Prostate gland (tissue), 2 donors: Measurements from ENCODE around the gene MEIOSIN.

Experiments
- POLR2A ChIP-seq: fragments of 450-650 bp; IDR thresholded peaks from one replicate; pipeline ENCODE4 v1.6.1; 2016; ENCODE audit warnings: antibody characterized with exemption, mild to moderate bottlenecking
- TF ChIP-seq, protein P1 (sequence below), 4 experiments: fragments of 200-600 bp in 2 of 4; fragments of 450-650 bp in 2 of 4; sonication (generic) in 2 of 4; IDR thresholded peaks; 1 replicate in 3 of 4; 2 replicates in 1 of 4; pipeline ENCODE4 v1.5.1; 2016 to 2019; ENCODE audit warnings: antibody characterized with exemption in 4 of 4, mild to moderate bottlenecking in 2 of 4, moderate library complexity in 2 of 4

DNA sequence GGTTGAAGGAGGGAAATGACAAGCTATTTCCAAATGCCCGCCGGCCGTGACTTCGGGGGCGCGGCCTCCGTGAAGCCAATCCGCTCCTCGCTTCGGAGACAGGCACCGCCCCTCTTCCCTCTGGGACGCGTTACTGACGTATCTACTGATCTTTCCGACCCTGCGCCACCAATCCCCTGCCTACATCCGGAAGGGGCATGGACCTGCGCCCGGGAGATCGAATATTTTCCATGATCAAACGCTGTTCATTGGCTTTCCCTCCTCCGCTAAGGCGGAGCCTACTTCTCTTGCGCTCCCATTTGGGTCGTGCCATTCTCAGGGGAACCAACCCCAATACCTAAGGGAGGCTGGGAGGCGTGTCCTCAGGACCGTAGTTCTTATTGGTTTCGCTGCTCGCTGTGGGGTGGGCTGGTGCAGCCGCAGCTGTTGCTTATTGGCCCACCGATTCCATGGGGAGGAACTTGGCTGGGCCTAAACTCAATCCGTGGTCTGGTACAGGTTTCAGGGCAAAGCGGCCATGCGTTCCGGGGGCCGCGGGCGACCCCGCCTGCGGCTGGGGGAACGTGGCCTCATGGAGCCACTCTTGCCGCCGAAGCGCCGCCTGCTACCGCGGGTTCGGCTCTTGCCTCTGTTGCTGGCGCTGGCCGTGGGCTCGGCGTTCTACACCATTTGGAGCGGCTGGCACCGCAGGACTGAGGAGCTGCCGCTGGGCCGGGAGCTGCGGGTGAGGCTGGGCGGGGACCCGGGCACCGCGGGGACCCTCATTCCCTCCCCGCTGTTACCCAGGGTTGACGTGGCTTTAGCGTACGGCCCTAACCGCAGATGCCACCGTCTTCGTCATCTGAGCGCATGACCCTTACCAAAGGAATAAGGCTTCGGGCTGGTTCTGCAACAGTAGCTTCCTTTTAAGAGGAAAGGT, 40.8 kb upstream of the MEIOSIN start, which contains the start of gene QPCTL:
- TF ChIP-seq, protein P1, sequence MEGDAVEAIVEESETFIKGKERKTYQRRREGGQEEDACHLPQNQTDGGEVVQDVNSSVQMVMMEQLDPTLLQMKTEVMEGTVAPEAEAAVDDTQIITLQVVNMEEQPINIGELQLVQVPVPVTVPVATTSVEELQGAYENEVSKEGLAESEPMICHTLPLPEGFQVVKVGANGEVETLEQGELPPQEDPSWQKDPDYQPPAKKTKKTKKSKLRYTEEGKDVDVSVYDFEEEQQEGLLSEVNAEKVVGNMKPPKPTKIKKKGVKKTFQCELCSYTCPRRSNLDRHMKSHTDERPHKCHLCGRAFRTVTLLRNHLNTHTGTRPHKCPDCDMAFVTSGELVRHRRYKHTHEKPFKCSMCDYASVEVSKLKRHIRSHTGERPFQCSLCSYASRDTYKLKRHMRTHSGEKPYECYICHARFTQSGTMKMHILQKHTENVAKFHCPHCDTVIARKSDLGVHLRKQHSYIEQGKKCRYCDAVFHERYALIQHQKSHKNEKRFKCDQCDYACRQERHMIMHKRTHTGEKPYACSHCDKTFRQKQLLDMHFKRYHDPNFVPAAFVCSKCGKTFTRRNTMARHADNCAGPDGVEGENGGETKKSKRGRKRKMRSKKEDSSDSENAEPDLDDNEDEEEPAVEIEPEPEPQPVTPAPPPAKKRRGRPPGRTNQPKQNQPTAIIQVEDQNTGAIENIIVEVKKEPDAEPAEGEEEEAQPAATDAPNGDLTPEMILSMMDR (IDR thresholded peaks at IDR 0.05), result peak in 1 of 4 experiments; percentile 15
- peak; percentile 75 for TF ChIP-seq POLR2A
